DND-41 (cell line): ENCODE data around the gene RNF34.

Source experiments
- ATAC-seq: fragments of 200-7000 bp; cut with Tn5 transposase; 3 replicates; pipeline ENCODE4 v1.9.1; 2021; ENCODE audit warnings: low read depth; ENCODE audit not compliant: insufficient read depth
- DNase-seq: peaks from one replicate; pipeline ENCODE4 v3.0.0-alpha.2; 2020
- H2AFZ ChIP-seq: 2 replicates; pipeline ENCODE4 v1.6.0; 2012; ENCODE audit warnings: low read depth, low read length
- H3K27ac ChIP-seq: 2 replicates; pipeline ENCODE4 v1.5.1; 2012; ENCODE audit warnings: low read length, inconsistent platforms
- H3K27me3 ChIP-seq: fragments of 200-600 bp; sonication (generic); 2 replicates; pipeline ENCODE4 v1.6.0; 2012; ENCODE audit warnings: low read length, mild to moderate bottlenecking, inconsistent platforms; ENCODE audit not compliant: insufficient read depth, poor library complexity
- H3K36me3 ChIP-seq: 2 replicates; pipeline ENCODE4 v1.5.1; 2012; ENCODE audit warnings: low read length, inconsistent platforms; ENCODE audit not compliant: insufficient read depth
- H3K4me1 ChIP-seq: 2 replicates; pipeline ENCODE4 v1.5.1; 2012; ENCODE audit warnings: mild to moderate bottlenecking, low read length; ENCODE audit not compliant: insufficient read depth
- H3K4me2 ChIP-seq: 2 replicates; pipeline ENCODE4 v1.6.0; 2012; ENCODE audit warnings: mild to moderate bottlenecking, moderate library complexity, low read length, inconsistent platforms; ENCODE audit not compliant: insufficient read depth
- H3K4me3 ChIP-seq, 2 experiments: fragments of 200-600 bp in 1 of 2; shearing (Covaris generic) in 1 of 2; 2 replicates each; pipeline ENCODE4 v1.5.1; 2012 to 2016; ENCODE audit warnings: inconsistent platforms in 2 of 2, low read length in 2 of 2, mild to moderate bottlenecking in 2 of 2, low read depth in 1 of 2, moderate library complexity in 1 of 2
- H3K79me2 ChIP-seq: 2 replicates; pipeline ENCODE4 v1.6.0; 2012; ENCODE audit warnings: low read length, inconsistent platforms; ENCODE audit not compliant: insufficient read depth
- H3K9ac ChIP-seq: 2 replicates; pipeline ENCODE4 v1.6.0; 2012; ENCODE audit warnings: low read depth, mild to moderate bottlenecking, inconsistent platforms, low read length, moderate library complexity
- H3K9me3 ChIP-seq: 2 replicates; pipeline ENCODE4 v1.5.1; 2012; ENCODE audit warnings: low read length, moderate library complexity, mild to moderate bottlenecking, inconsistent platforms; ENCODE audit not compliant: insufficient read depth, severe bottlenecking
- H4K20me1 ChIP-seq: 2 replicates; pipeline ENCODE4 v1.6.0; 2012; ENCODE audit warnings: low read length; ENCODE audit not compliant: insufficient read depth
- EZH2 ChIP-seq: IDR thresholded peaks from 3 replicates; pipeline ENCODE4 v1.6.1; 2012; ENCODE audit warnings: borderline replicate concordance, low read depth, mild to moderate bottlenecking, moderate library complexity, low read length, inconsistent platforms; ENCODE audit not compliant: severe bottlenecking
- TF ChIP-seq, protein P1 (sequence below): IDR thresholded peaks from 2 replicates; pipeline ENCODE4 v1.5.1; 2012; ENCODE audit warnings: borderline replicate concordance, low read length, moderate library complexity, mild to moderate bottlenecking; ENCODE audit not compliant: poor library complexity, severe bottlenecking; ENCODE audit errors: extremely low read depth

The RNF34 gene

GRCh38 chr12:121364683-121365121, 35.2 kb upstream of the RNF34 start:
- Histone ChIP-seq H3K79me2 (no peaks in the 10 kb centered on the region), H3K4me1 (no peaks in the 10 kb centered on the region), H3K9ac (no peak overlapping the region), H3K9me3 (no peaks in the 10 kb centered on the region), H3K36me3 (no peaks in the 10 kb centered on the region), H4K20me1 (no peaks in the 10 kb centered on the region), H3K4me2 (no peak overlapping the region), H3K27ac (no peak overlapping the region), H3K27me3 (peaks cover 9% of the 10 kb centered on the region), H2AFZ (no peak overlapping the region), H3K4me3 (no peak overlapping the region)
- DNase-seq (no peak), ATAC-seq (no peak)
- TF ChIP-seq EZH2: no peak
- TF ChIP-seq, protein P1, sequence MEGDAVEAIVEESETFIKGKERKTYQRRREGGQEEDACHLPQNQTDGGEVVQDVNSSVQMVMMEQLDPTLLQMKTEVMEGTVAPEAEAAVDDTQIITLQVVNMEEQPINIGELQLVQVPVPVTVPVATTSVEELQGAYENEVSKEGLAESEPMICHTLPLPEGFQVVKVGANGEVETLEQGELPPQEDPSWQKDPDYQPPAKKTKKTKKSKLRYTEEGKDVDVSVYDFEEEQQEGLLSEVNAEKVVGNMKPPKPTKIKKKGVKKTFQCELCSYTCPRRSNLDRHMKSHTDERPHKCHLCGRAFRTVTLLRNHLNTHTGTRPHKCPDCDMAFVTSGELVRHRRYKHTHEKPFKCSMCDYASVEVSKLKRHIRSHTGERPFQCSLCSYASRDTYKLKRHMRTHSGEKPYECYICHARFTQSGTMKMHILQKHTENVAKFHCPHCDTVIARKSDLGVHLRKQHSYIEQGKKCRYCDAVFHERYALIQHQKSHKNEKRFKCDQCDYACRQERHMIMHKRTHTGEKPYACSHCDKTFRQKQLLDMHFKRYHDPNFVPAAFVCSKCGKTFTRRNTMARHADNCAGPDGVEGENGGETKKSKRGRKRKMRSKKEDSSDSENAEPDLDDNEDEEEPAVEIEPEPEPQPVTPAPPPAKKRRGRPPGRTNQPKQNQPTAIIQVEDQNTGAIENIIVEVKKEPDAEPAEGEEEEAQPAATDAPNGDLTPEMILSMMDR: no peak

DNA sequence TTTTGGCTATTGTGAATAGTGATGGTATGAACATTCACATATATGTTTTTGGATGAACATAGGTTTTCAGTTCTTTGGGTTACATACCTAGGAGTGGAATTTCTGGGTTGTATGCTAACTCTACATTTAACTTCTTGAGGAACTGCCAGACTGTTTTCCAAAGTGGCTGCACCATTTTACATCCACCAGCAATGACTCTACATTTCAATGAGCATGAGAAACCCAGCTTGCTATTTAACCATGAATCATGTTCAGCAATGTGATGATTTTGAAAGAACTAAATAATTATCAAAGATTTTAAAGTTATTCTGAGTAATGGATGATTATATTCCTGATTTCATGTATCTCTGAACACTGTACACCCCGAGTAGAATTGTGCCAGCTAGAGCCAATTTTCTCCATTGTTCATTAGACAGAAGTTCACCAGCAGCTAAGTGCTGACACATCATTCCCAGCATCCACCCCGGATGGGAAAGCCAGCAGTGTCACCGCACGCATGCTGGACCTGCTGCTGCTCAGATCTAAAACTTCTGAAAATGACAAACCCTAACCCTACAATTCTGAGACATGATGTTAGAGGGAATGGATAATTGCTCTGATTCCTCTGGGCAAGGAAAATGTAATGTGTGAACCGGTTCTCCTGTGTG, 34.4 kb upstream of the RNF34 start:
- no peaks in the 10 kb centered on the region for H3K4me1 ChIP-seq
- no peak overlapping the region for H3K9ac ChIP-seq
- H3K36me3 ChIP-seq: no peaks in the 10 kb centered on the region
- H3K4me3 ChIP-seq: no peak overlapping the region
- H2AFZ ChIP-seq: no peak overlapping the region
- TF ChIP-seq, protein P1: no peak
- TF ChIP-seq EZH2: no peak
- no peak for DNase-seq
- H3K27ac ChIP-seq: no peak overlapping the region
- no peaks in the 10 kb centered on the region for H4K20me1 ChIP-seq
- H3K4me2 ChIP-seq: no peak overlapping the region
- no peaks in the 10 kb centered on the region for H3K9me3 ChIP-seq
- no peak for ATAC-seq
- no peaks in the 10 kb centered on the region for H3K79me2 ChIP-seq
- peaks cover 9% of the 10 kb centered on the region for H3K27me3 ChIP-seq

DNA sequence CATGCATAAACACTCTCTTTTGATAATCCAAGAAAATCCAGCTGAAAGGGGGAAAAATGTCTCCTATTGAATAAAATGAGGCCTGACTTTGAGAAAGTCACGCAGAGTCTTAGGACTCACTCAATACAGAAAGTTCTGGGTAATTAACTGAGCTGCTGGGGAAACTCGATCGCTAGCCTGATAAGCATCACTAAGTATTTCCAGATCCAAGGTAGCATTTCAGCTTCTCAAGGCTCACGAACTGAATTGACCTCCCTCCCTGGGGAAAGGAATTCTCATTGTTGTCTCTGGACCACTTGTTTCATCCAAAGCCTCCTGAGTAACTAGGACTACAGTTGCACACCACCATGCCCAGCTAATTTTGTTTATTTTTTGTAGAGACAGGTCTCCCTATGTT, 33.9 kb upstream of the RNF34 start:
- no peaks in the 10 kb centered on the region for H4K20me1 ChIP-seq
- H2AFZ ChIP-seq: no peak overlapping the region
- TF ChIP-seq EZH2: no peak
- TF ChIP-seq, protein P1: no peak
- H3K27me3 ChIP-seq: peaks cover 9% of the 10 kb centered on the region
- no peaks in the 10 kb centered on the region for H3K4me1 ChIP-seq
- DNase-seq (no peak), ATAC-seq (no peak)
- no peak overlapping the region for H3K9ac ChIP-seq
- H3K4me2 ChIP-seq: no peak overlapping the region
- H3K9me3 ChIP-seq: no peaks in the 10 kb centered on the region
- H3K4me3 ChIP-seq: no peak overlapping the region
- no peaks in the 10 kb centered on the region for H3K36me3 ChIP-seq
- H3K27ac ChIP-seq: no peak overlapping the region
- H3K79me2 ChIP-seq: no peaks in the 10 kb centered on the region
